Mucosa of descending colon (tissue), 3 donors: ENCODE measurements around the gene ZNF385B. TPM values are rescaled to one million over a fixed set of nuclear protein-coding genes. Genes with fewer than 3 reads are reported as not detected.
"Not testable (repeated sequence)": the region's sequence is repeated elsewhere in the genome, so short reads cannot be mapped to it uniquely, and the experiment has no call there.

ENCODE experiments used
- ATAC-seq: fragments of 200-7000 bp; cut with Tn5 transposase; one replicate; pipeline ENCODE4 v1.9.1; 2020; ENCODE audit warnings: mild to moderate bottlenecking, moderate library complexity
- DNase-seq, 3 donors: peaks; one replicate each; pipeline ENCODE4 v3.0.0-alpha.2; 2020
- H3K36me3 ChIP-seq: fragments of 200-600 bp; one replicate; pipeline ENCODE4 v1.8.0; 2021; ENCODE audit warnings: low read depth, mild to moderate bottlenecking
- H3K4me1 ChIP-seq: fragments of 200-600 bp; one replicate; pipeline ENCODE4 v1.8.0; 2021; ENCODE audit warnings: low read depth, mild to moderate bottlenecking
- H3K4me3 ChIP-seq: fragments of 200-600 bp; one replicate; pipeline ENCODE4 v1.8.0; 2021; ENCODE audit warnings: mild to moderate bottlenecking
- H3K9me3 ChIP-seq: fragments of 200-600 bp; one replicate; pipeline ENCODE4 v1.8.0; 2021; ENCODE audit warnings: mild to moderate bottlenecking
- CTCF ChIP-seq: fragments of 200-600 bp; IDR thresholded peaks from one replicate; pipeline ENCODE4 v1.8.0; 2022; ENCODE audit warnings: antibody characterized with exemption, mild to moderate bottlenecking
- intact Hi-C, 2 donors: fragments of 100-400 bp; cut with DNase I in 1 of 2; cut with micrococcal nuclease in 1 of 2; formaldehyde crosslinking; loops; one replicate each; pipeline versions ENCODE4 v1.11.0 to v1.11.1; 2022; cut with DNase I, micrococcal nuclease
- total RNA-seq, 3 donors: library from RNA; stranded (reverse); fragmentation: NEBNext Ultra II Directional in 2 of 3; extraction: Animal tissue kit (Norgen Biotek cat#: 25700) in 2 of 3; gene quantifications; one replicate each; pipeline versions ENCODE4 v1.2.1 to v1.2.4, GENCODE V29; 2021 to 2023
- donor health status: DM: no; HTN: no; CAD: no; lungs with moderate emphysema.
- donor health status: DM: no; HTN: no; CAD: no.
- donor health status: DM: no; HTN: yes; CAD: no.

ZNF385B gene
- total RNA-seq, 3 donors from 2014 or later: 1.2 to 2.2 (median 1.6) TPM

GRCh38 chr2:179790235-179791217 lies 70.9 kb downstream of the ZNF385B start:
- no peaks in the 10 kb centered on the region for H3K36me3 ChIP-seq
- DNase-seq (no peak), ATAC-seq (no peak)
- intact Hi-C loops: no loop called here
- no peaks in the 10 kb centered on the region for H3K4me1 ChIP-seq
- TF ChIP-seq CTCF: no peak
- H3K4me3 ChIP-seq: no peak overlapping the region
- H3K9me3 ChIP-seq: no peaks in the 10 kb centered on the region

- no peak for TF ChIP-seq CTCF
- DNase-seq: no peak
- no peak overlapping the region for H3K4me3 ChIP-seq
- ATAC-seq: no peak
- no peaks in the 10 kb centered on the region for H3K36me3 ChIP-seq
- intact Hi-C loops: no loop called here
- H3K9me3 ChIP-seq: no peaks in the 10 kb centered on the region
- H3K4me1 ChIP-seq: no peaks in the 10 kb centered on the region
Observed at GRCh38 chr2:179788104-179788503, 73.3 kb downstream of the ZNF385B start.

- H3K36me3 ChIP-seq: no peaks in the 10 kb centered on the region
- DNase-seq (no peak), ATAC-seq (no peak)
- H3K4me1 ChIP-seq: no peaks in the 10 kb centered on the region
- no peak overlapping the region for H3K4me3 ChIP-seq
- intact Hi-C loops: no loop called here
- no peak for TF ChIP-seq CTCF
- no peaks in the 10 kb centered on the region for H3K9me3 ChIP-seq
Observed at GRCh38 chr2:179787601-179788000, 73.8 kb downstream of the ZNF385B start.

- no peaks in the 10 kb centered on the region for H3K36me3 ChIP-seq
- H3K4me1 ChIP-seq: no peaks in the 10 kb centered on the region
- no peak for TF ChIP-seq CTCF
- no peak overlapping the region for H3K4me3 ChIP-seq
- H3K9me3 ChIP-seq: no peaks in the 10 kb centered on the region
- DNase-seq (no peak), ATAC-seq (no peak)
- intact Hi-C loops: no loop called here
Observed at GRCh38 chr2:179785902-179786301, 75.5 kb downstream of the ZNF385B start.

GRCh38 chr2:179782346-179782745 lies 79.1 kb downstream of the ZNF385B start:
- H3K4me3 ChIP-seq, H3K4me1 ChIP-seq, DNase-seq, H3K9me3 ChIP-seq, intact Hi-C loops, ATAC-seq, H3K36me3 ChIP-seq: not testable (repeated sequence)

- no peak for TF ChIP-seq CTCF
- no peak for DNase-seq
- ATAC-seq: peak; percentile 8
- no peaks in the 10 kb centered on the region for H3K9me3 ChIP-seq
- no peak overlapping the region for H3K4me3 ChIP-seq
- H3K36me3 ChIP-seq: no peaks in the 10 kb centered on the region
- intact Hi-C loops: no loop called here
- no peaks in the 10 kb centered on the region for H3K4me1 ChIP-seq
Observed at GRCh38 chr2:179773986-179774385, 87.4 kb downstream of the ZNF385B start.
